Measurements from ENCODE around the gene C17orf75. TPM values are rescaled to one million over a fixed set of nuclear protein-coding genes. Genes with fewer than 3 reads are reported as not detected.

The C17orf75 gene
- total and polyA plus RNA-seq, 10 of the 15 experiments (the other 5 are each of a cell fraction or from before 2014, with no cell fraction given) = 21.7 to 53.0 (median 27.3) TPM

DNA sequence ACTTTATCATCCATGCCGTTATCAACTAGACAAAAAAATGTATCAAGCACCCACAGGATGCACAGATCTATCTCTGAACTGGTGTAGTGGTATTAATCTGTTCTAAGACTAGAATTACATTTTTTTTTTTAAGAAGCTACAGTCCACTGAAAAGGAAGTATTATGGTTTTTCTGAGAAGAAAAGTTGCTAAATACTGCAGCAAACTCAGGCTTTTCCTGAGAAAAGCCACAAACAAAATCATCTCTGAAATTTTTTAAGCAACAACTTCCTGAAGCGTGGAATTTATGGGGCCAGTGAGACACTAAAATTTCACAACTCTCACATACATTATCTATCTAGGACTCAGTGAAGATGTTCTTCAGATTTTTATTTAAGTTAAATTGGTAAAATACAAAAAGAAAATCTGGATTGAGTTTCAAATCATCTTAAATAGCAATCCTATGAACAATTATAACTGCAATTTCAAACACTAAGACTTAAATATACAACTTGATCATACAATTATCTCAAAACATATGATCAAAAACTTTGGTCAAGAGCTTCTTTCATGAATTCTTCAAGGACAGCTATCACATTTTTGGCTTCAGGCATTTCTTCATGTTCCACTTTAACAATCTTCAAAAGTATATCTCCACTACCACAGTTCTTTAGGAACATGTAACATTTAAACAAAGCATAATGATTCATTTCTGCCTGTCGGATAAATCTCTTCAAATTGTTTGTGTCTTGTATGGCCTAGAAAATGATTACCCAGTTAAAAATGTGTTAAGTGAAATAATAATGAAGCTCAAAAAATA is 10.5 kb downstream of the C17orf75 start:
- FAIRE-seq (no peak), ATAC-seq (no peak), DNase-seq (ENCODE audit: low read depth, low spot score) (no peak)
- H3K4me2 ChIP-seq (ENCODE audit: control insufficient read depth, insufficient read depth) = no peak overlapping the region
- intact Hi-C loops (cut with micrococcal nuclease; ENCODE audit: unreplicated experiment) (no loop called here), in situ Hi-C loops (cut with MboI) (no loop called here)
- H3K27me3 ChIP-seq (replicated peaks in 1 of 2; ENCODE audit: control insufficient read depth in 2 of 2, insufficient read depth in 2 of 2, low read length in 1 of 2) = no peaks in the 10 kb centered on the region
- ChIA-PET RAD21 (ENCODE audit: unreplicated experiment) (no interaction called here), SMC1A (ENCODE audit: uncharacterized antibody, unreplicated experiment) (interaction anchor here (0.7 to 3.8 kb wide), 3 partner anchors 9 to 17 kb away, joined by 3 to 21 read pairs (median 5); no protein-coding TSS in a partner anchor), CTCF (interaction anchor here (0.6 to 9.3 kb wide), 6 partner anchors 8 to 131 kb away, joined by 3 to 54 read pairs (median 4); no protein-coding TSS in a partner anchor), POLR2A (interaction anchor here (0.6 kb wide), 2 partner anchors 19 to 1542 kb away, joined by 3 to 6 read pairs; no protein-coding TSS in a partner anchor)
- H3K4me1 ChIP-seq (ENCODE audit: control insufficient read depth, insufficient read depth, low read length) = no peaks in the 10 kb centered on the region; the same call in 1 of the 2 replicates
- H3K9ac ChIP-seq (ENCODE audit: control insufficient read depth, insufficient read depth, low read length) = no peak overlapping the region
- no peaks in the 10 kb centered on the region for H3K9me3 ChIP-seq (replicated peaks; ENCODE audit: control insufficient read depth, insufficient read depth, low read length)
- no peaks in the 10 kb centered on the region for H4K20me1 ChIP-seq (ENCODE audit: control insufficient read depth, insufficient read depth)
- H2AFZ ChIP-seq (ENCODE audit: control insufficient read depth, low read depth, low read length) = no peak overlapping the region
- TF ChIP-seq SMARCA5 (IDR thresholded peaks at IDR 0.05) (no peak), TCF3 (IDR thresholded peaks at IDR 0.05; ENCODE audit: borderline replicate concordance, insufficient read depth, low read depth, low read length) (no peak), POLR2A (IDR thresholded peaks at IDR 0.05; ENCODE audit: low read depth, low read length) (no peak), BMI1 (IDR thresholded peaks at IDR 0.05; ENCODE audit: borderline replicate concordance) (no peak), IKZF2 (IDR thresholded peaks at IDR 0.05) (no peak), PAX8 (IDR thresholded peaks at IDR 0.05) (no peak), SIX5 (IDR thresholded peaks at IDR 0.05; ENCODE audit: low read depth, low read length, severe bottlenecking) (no peak), ETV6 (conservative IDR thresholded peaks at IDR 0.05 in 1 of 2, IDR thresholded peaks at IDR 0.05 in 1 of 2; ENCODE audit: borderline replicate concordance in 1 of 2, low read depth in 1 of 2) (no peak), RCOR1 (conservative IDR thresholded peaks at IDR 0.05; ENCODE audit: low read depth, low read length) (no peak), HDGF (IDR thresholded peaks at IDR 0.05) (no peak), ATF7 (IDR thresholded peaks at IDR 0.05; ENCODE audit: low read depth) (no peak), ZBTB11 (CRISPR knock-in tag; IDR thresholded peaks at IDR 0.05) (no peak), POLR2AphosphoS5 (IDR thresholded peaks at IDR 0.05; ENCODE audit: low read length) (no peak)
- TF ChIP-seq, protein P1, sequence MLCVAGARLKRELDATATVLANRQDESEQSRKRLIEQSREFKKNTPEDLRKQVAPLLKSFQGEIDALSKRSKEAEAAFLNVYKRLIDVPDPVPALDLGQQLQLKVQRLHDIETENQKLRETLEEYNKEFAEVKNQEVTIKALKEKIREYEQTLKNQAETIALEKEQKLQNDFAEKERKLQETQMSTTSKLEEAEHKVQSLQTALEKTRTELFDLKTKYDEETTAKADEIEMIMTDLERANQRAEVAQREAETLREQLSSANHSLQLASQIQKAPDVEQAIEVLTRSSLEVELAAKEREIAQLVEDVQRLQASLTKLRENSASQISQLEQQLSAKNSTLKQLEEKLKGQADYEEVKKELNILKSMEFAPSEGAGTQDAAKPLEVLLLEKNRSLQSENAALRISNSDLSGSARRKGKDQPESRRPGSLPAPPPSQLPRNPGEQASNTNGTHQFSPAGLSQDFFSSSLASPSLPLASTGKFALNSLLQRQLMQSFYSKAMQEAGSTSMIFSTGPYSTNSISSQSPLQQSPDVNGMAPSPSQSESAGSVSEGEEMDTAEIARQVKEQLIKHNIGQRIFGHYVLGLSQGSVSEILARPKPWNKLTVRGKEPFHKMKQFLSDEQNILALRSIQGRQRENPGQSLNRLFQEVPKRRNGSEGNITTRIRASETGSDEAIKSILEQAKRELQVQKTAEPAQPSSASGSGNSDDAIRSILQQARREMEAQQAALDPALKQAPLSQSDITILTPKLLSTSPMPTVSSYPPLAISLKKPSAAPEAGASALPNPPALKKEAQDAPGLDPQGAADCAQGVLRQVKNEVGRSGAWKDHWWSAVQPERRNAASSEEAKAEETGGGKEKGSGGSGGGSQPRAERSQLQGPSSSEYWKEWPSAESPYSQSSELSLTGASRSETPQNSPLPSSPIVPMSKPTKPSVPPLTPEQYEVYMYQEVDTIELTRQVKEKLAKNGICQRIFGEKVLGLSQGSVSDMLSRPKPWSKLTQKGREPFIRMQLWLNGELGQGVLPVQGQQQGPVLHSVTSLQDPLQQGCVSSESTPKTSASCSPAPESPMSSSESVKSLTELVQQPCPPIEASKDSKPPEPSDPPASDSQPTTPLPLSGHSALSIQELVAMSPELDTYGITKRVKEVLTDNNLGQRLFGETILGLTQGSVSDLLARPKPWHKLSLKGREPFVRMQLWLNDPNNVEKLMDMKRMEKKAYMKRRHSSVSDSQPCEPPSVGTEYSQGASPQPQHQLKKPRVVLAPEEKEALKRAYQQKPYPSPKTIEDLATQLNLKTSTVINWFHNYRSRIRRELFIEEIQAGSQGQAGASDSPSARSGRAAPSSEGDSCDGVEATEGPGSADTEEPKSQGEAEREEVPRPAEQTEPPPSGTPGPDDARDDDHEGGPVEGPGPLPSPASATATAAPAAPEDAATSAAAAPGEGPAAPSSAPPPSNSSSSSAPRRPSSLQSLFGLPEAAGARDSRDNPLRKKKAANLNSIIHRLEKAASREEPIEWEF (IDR thresholded peaks at IDR 0.05; ENCODE audit: insufficient replicate concordance, low read depth, low read length) = no peak
- 70% methylated on average over 3 of the region's 3 CpGs for WGBS (ENCODE audit: insufficient coverage, insufficient replicate concordance, low lambda C conversion rate, missing lambda C conversion rate)
- H3K4me3 ChIP-seq = no peak overlapping the region
- no TSS peak for BruUV-seq (replicated peaks)
- H3K36me3 ChIP-seq (ENCODE audit: control insufficient read depth in 2 of 2, insufficient read depth in 2 of 2, low read length in 1 of 2) = peaks cover 0 to 2% of the 10 kb centered on the region in 2 experiments; a peak in 2 of 4 replicates
- H3K79me2 ChIP-seq (ENCODE audit: control insufficient read depth, insufficient read depth, low read length) = no peaks in the 10 kb centered on the region
- no peak overlapping the region for H3K27ac ChIP-seq (ENCODE audit: control insufficient read depth, insufficient read depth)
